CD4-positive, alpha-beta memory T cell (primary cell): ENCODE results near the gene CTTNBP2. TPM values are rescaled to one million over a fixed set of nuclear protein-coding genes. Genes with fewer than 3 reads are reported as not detected.

ENCODE experiments used
- CTCF ChIA-PET: fragments of 350-600 bp; sonication (Branson Sonifier 250); formaldehyde crosslinking; loops from one replicate; lab custom pipeline; 2021; ENCODE audit warnings: inconsistent platforms; ENCODE audit not compliant: partially characterized antibody; lab: Charles Lee
- POLR2A ChIA-PET: fragments of 350-600 bp; sonication (Branson Sonifier 250); formaldehyde crosslinking; loops from one replicate; lab custom pipeline; 2021; ENCODE audit not compliant: partially characterized antibody; lab: Charles Lee
- DNase-seq, 5 donors: peaks; one replicate each; pipeline versions ENCODE4 v3.0.0 to v3.0.0-alpha.2; 2020 to 2022; ENCODE audit warnings: mixed read lengths in 1 of 5
- H3K27ac ChIP-seq: one replicate; pipeline ENCODE4 v1.7.0; 2013; ENCODE audit warnings: low read depth, low read length
- H3K27me3 ChIP-seq: 2 replicates; pipeline ENCODE4 v1.7.0; 2013; ENCODE audit warnings: mild to moderate bottlenecking, low read length, moderate library complexity; ENCODE audit not compliant: insufficient read depth
- H3K36me3 ChIP-seq: 2 replicates; pipeline ENCODE4 v1.7.0; 2013; ENCODE audit warnings: mild to moderate bottlenecking, low read length, moderate library complexity; ENCODE audit not compliant: insufficient read depth
- H3K4me1 ChIP-seq: 2 replicates; pipeline ENCODE4 v1.7.0; 2013; ENCODE audit warnings: mild to moderate bottlenecking, low read length, moderate library complexity; ENCODE audit not compliant: insufficient read depth
- H3K4me3 ChIP-seq, 2 donors: one replicate each; pipeline ENCODE4 v1.7.0; 2013; ENCODE audit warnings: low read length in 2 of 2, mild to moderate bottlenecking in 1 of 2
- H3K9me3 ChIP-seq, 2 donors: one replicate each; pipeline ENCODE4 v1.7.0; 2013; ENCODE audit warnings: low read length in 2 of 2, control low read depth in 1 of 2; ENCODE audit not compliant: control insufficient read depth in 1 of 2
- H3K27ac Mint-ChIP-seq, 7 donors: one replicate each; pipeline ENCODE4 v1.8.0; 2020 to 2021; ENCODE audit warnings: mixed read lengths in 7 of 7, mild to moderate bottlenecking in 6 of 7, inconsistent platforms in 3 of 7, moderate library complexity in 3 of 7
- H3K27me3 Mint-ChIP-seq, 2 donors: one replicate each; pipeline ENCODE4 v1.8.0; 2020 to 2021; ENCODE audit warnings: mixed read lengths in 2 of 2
- H3K36me3 Mint-ChIP-seq, 2 donors: one replicate each; pipeline ENCODE4 v1.8.0; 2020 to 2021; ENCODE audit warnings: mixed read lengths in 2 of 2, inconsistent platforms in 1 of 2, mild to moderate bottlenecking in 1 of 2
- H3K4me1 Mint-ChIP-seq, 4 donors: one replicate each; pipeline ENCODE4 v1.8.0; 2020 to 2021; ENCODE audit warnings: mixed read lengths in 4 of 4, mild to moderate bottlenecking in 1 of 4
- H3K4me3 Mint-ChIP-seq, 8 donors: one replicate each; pipeline ENCODE4 v1.8.0; 2020 to 2021; ENCODE audit warnings: mixed read lengths in 8 of 8, mild to moderate bottlenecking in 7 of 8, moderate library complexity in 6 of 8, inconsistent platforms in 3 of 8
- H3K9me3 Mint-ChIP-seq, 8 donors: one replicate each; pipeline ENCODE4 v1.8.0; 2020 to 2021; ENCODE audit warnings: mixed read lengths in 8 of 8, mild to moderate bottlenecking in 5 of 8, inconsistent platforms in 3 of 8, moderate library complexity in 1 of 8
- intact Hi-C: fragments of 100-400 bp; cut with micrococcal nuclease; formaldehyde crosslinking; loops from one replicate; pipeline ENCODE4 v1.15.1; 2023
- polyA plus RNA-seq, 2 donors: library from polyadenylated mRNA; unstranded; fragments of 300-500 nt; fragmentation: Illumina TruSeq; gene quantifications; one replicate each; pipeline ENCODE4 v1.2.3, GENCODE V29; 2021
- total RNA-seq, 2 experiments: library from RNA; stranded (reverse); gene quantifications; one replicate each; pipeline ENCODE4 v1.2.3, GENCODE V29; 2021

CTTNBP2 gene
- total and polyA plus RNA-seq, 4 experiments from 2014 or later: not detected

DNA sequence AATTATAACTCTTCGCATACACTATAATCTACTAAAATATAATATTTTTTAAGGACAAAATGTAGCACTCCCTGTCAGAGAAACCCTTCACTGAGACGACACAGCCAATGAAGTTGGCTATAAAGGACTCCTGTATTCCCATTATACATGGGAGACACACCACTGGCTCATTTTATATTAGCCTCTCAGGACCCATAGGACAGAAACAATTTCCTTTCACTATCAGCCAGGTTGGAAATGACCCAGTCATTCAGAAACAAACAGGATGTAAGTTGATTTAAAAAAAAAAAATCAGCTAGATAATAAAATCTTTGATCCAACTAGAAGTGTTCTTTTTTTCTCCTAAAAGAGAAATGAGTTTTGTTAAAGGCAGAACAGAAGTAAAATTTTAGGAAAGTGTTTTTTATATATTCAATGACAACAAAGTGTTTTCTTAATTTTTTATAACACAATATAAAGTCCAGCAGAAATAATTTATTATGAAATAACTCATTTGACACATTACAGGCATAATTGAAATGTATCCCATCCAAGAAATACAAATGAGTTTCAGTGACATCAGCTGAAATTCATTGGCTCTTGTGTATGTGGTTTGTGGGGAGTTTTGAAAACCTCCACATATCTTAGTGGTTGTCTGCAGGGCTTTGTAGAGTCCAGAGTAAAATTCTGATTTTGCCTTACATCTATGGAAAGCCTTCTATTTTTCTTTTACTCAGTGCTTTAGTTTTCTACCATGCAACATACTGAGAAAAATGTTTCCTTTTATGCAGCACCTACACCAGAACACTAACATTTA, 64.1 kb downstream of the CTTNBP2 start:
- no peaks in the 10 kb centered on the region for H3K4me1 Mint-ChIP-seq
- no peak overlapping the region for H3K4me3 ChIP-seq
- peaks cover 0 to 1% of the 10 kb centered on the region in 2 donors for H3K27me3 Mint-ChIP-seq
- peaks cover 0 to 4% (median 0%) of the 10 kb centered on the region in 8 donors for H3K9me3 Mint-ChIP-seq
- H3K27ac ChIP-seq: no peak overlapping the region
- H3K9me3 ChIP-seq: no peaks in the 10 kb centered on the region
- no peak overlapping the region for H3K4me3 Mint-ChIP-seq
- no peaks in the 10 kb centered on the region for H3K36me3 ChIP-seq
- no peak overlapping the region for H3K27ac Mint-ChIP-seq
- CTCF ChIA-PET: no interaction called here
- H3K27me3 ChIP-seq: no peaks in the 10 kb centered on the region
- POLR2A ChIA-PET: no interaction called here
- no peak for DNase-seq
- H3K4me1 ChIP-seq: no peaks in the 10 kb centered on the region
- intact Hi-C loops: no loop called here
- no peaks in the 10 kb centered on the region for H3K36me3 Mint-ChIP-seq

DNA sequence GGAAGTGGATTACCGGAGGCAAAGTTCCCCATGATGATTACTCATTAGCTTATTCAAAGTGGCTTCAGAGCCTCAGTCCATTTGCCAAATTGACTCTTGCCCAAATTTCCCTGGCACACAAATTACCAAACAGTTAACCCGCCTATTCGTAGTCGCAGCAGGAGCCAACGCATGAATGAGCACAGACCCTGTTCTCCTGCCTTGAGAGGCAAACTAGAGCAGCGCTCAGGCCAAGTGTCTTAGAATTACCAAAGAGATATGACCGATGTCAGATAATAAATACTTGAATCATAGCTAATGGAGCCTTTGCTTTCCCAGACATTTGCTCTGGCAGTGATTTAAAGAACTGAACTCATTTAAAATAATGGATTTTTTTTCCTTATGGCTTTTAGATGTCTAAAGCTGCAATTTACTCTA, 64.9 kb downstream of the CTTNBP2 start:
- H3K36me3 Mint-ChIP-seq: no peaks in the 10 kb centered on the region
- no peaks in the 10 kb centered on the region for H3K4me1 Mint-ChIP-seq
- Histone ChIP-seq H3K27me3 (no peaks in the 10 kb centered on the region), H3K36me3 (no peaks in the 10 kb centered on the region), H3K4me1 (no peaks in the 10 kb centered on the region), H3K27ac (no peak overlapping the region), H3K9me3 (no peaks in the 10 kb centered on the region), H3K4me3 (no peak overlapping the region)
- ChIA-PET POLR2A (no interaction called here), CTCF (no interaction called here)
- no peak overlapping the region for H3K27ac Mint-ChIP-seq
- H3K4me3 Mint-ChIP-seq: no peak overlapping the region
- intact Hi-C loops: no loop called here
- peaks cover 0 to 3% (median 0%) of the 10 kb centered on the region in 8 donors for H3K9me3 Mint-ChIP-seq
- peaks cover 0 to 1% of the 10 kb centered on the region in 2 donors for H3K27me3 Mint-ChIP-seq
- DNase-seq: no peak

- Mint-ChIP-seq H3K36me3 (no peaks in the 10 kb centered on the region), H3K4me1 (no peaks in the 10 kb centered on the region), H3K27ac (no peak overlapping the region), H3K27me3 (peaks cover 0 to 1% of the 10 kb centered on the region in 2 donors), H3K9me3 (peaks cover 0 to 3% (median 0%) of the 10 kb centered on the region in 8 donors), H3K4me3 (no peak overlapping the region)
- H3K4me1 ChIP-seq: no peaks in the 10 kb centered on the region
- no peaks in the 10 kb centered on the region for H3K27me3 ChIP-seq
- H3K9me3 ChIP-seq: no peaks in the 10 kb centered on the region
- no peaks in the 10 kb centered on the region for H3K36me3 ChIP-seq
- DNase-seq: no peak
- POLR2A ChIA-PET: no interaction called here
- intact Hi-C loops: no loop called here
- H3K4me3 ChIP-seq: no peak overlapping the region
- H3K27ac ChIP-seq: no peak overlapping the region
- CTCF ChIA-PET: no interaction called here
Measured at GRCh38 chr7:117807676-117808075, 65.6 kb downstream of the CTTNBP2 start.

GRCh38 chr7:117806011-117806410, 67.2 kb downstream of the CTTNBP2 start:
- Histone ChIP-seq H3K27me3 (no peaks in the 10 kb centered on the region), H3K4me1 (no peaks in the 10 kb centered on the region), H3K36me3 (no peaks in the 10 kb centered on the region), H3K27ac (no peak overlapping the region), H3K4me3 (no peak overlapping the region), H3K9me3 (no peaks in the 10 kb centered on the region)
- Mint-ChIP-seq H3K27me3 (peaks cover 0 to 1% of the 10 kb centered on the region in 2 donors), H3K36me3 (no peaks in the 10 kb centered on the region), H3K9me3 (peaks cover 0 to 3% (median 0%) of the 10 kb centered on the region in 8 donors), H3K4me1 (no peaks in the 10 kb centered on the region), H3K27ac (no peak overlapping the region), H3K4me3 (no peak overlapping the region)
- ChIA-PET CTCF (no interaction called here), POLR2A (no interaction called here)
- no peak for DNase-seq
- intact Hi-C loops: no loop called here

- Histone ChIP-seq H3K27me3 (no peaks in the 10 kb centered on the region), H3K36me3 (no peaks in the 10 kb centered on the region), H3K9me3 (no peaks in the 10 kb centered on the region), H3K4me1 (no peaks in the 10 kb centered on the region), H3K4me3 (no peak overlapping the region), H3K27ac (no peak overlapping the region)
- ChIA-PET CTCF (no interaction called here), POLR2A (no interaction called here)
- Mint-ChIP-seq H3K9me3 (peaks cover 0 to 5% (median 0%) of the 10 kb centered on the region in 8 donors), H3K4me1 (no peaks in the 10 kb centered on the region), H3K27me3 (peaks cover 0 to 1% of the 10 kb centered on the region in 2 donors), H3K27ac (no peak overlapping the region), H3K4me3 (no peak overlapping the region), H3K36me3 (no peaks in the 10 kb centered on the region)
- no peak for DNase-seq
- intact Hi-C loops: no loop called here
Measured at GRCh38 chr7:117805241-117805640, 68.0 kb downstream of the CTTNBP2 start.

DNA sequence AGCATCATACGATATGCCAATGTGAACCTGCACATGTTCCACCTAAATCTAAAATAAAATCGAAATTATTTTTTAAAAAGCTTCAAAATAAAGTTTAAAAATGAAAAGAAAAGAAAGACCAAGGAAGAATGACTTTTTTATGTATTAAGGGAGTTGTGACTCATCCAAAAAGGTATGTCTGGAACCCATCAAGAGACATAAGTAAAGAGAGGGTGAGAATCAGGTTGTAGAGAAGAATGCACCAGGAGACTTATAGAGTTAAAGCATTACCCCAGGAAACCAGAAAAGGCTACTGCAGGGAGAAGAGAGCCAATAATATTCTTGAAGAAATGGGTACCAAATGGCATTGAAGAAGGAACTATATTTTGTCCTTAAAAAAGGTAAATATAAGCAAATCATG, 69.8 kb downstream of the CTTNBP2 start:
- H3K9me3 ChIP-seq: no peaks in the 10 kb centered on the region
- Mint-ChIP-seq H3K4me3 (no peak overlapping the region), H3K36me3 (no peaks in the 10 kb centered on the region), H3K4me1 (no peaks in the 10 kb centered on the region), H3K27me3 (peaks cover 0 to 1% of the 10 kb centered on the region in 2 donors), H3K27ac (no peak overlapping the region), H3K9me3 (peaks cover 0 to 5% (median 0%) of the 10 kb centered on the region in 8 donors)
- H3K4me3 ChIP-seq: no peak overlapping the region
- ChIA-PET POLR2A (no interaction called here), CTCF (no interaction called here)
- intact Hi-C loops: no loop called here
- H3K4me1 ChIP-seq: no peaks in the 10 kb centered on the region
- no peaks in the 10 kb centered on the region for H3K27me3 ChIP-seq
- no peak for DNase-seq
- H3K36me3 ChIP-seq: no peaks in the 10 kb centered on the region
- no peak overlapping the region for H3K27ac ChIP-seq

DNA sequence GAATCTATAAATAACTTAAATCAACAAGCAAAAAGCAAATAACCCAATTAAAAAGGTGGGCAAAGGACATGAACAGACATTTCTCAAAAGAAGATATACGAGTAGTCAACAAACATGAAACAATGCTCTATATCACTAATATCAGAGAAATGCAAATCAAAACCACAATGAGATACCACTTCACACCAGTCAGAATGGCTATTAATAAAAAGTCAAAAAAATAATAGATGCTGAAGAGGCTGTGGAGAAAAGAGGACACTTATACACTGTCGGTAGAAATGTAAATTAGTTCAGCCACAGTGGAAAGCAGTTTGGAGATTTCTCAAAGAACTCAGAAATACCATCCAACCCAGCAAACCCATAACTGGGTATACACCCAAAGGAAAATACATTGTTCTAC, 70.6 kb downstream of the CTTNBP2 start:
- Histone ChIP-seq H3K36me3 (no peaks in the 10 kb centered on the region), H3K27ac (no peak overlapping the region), H3K4me3 (no peak overlapping the region), H3K27me3 (no peaks in the 10 kb centered on the region), H3K9me3 (no peaks in the 10 kb centered on the region), H3K4me1 (no peaks in the 10 kb centered on the region)
- Mint-ChIP-seq H3K9me3 (peaks cover 0 to 5% (median 0%) of the 10 kb centered on the region in 8 donors), H3K27ac (no peak overlapping the region), H3K4me1 (no peaks in the 10 kb centered on the region), H3K27me3 (no peaks in the 10 kb centered on the region), H3K4me3 (no peak overlapping the region), H3K36me3 (no peaks in the 10 kb centered on the region)
- POLR2A ChIA-PET: no interaction called here
- intact Hi-C loops: no loop called here
- CTCF ChIA-PET: no interaction called here
- no peak for DNase-seq
